ENCODE results near the gene INSRR. TPM values are rescaled to one million over a fixed set of nuclear protein-coding genes. Genes with fewer than 3 reads are reported as not detected.

The INSRR gene
- polyA plus RNA-seq, 1 donor = 1.8 TPM

- DNase-seq = no peak
Observed at GRCh38 chr1:156894711-156895454, 36.0 kb upstream of the INSRR start.

- no peak for DNase-seq
Observed at GRCh38 chr1:156894001-156894400, 35.1 kb upstream of the INSRR start.

GRCh38 chr1:156893048-156893953, 34.4 kb upstream of the INSRR start, which contains the start of gene PEAR1:
Gene PEAR1, plus strand, starts transcription at chr1:156893718. Its CDS starts 10,209 bp downstream, at chr1:156903927.
- DNase-seq = peak; percentile 72

GRCh38 chr1:156892190-156893047, 33.5 kb upstream of the INSRR start:
- peak; percentile 90 for DNase-seq

GRCh38 chr1:156889802-156890580, 31.1 kb upstream of the INSRR start:
- peak; percentile 86 for DNase-seq

DNA sequence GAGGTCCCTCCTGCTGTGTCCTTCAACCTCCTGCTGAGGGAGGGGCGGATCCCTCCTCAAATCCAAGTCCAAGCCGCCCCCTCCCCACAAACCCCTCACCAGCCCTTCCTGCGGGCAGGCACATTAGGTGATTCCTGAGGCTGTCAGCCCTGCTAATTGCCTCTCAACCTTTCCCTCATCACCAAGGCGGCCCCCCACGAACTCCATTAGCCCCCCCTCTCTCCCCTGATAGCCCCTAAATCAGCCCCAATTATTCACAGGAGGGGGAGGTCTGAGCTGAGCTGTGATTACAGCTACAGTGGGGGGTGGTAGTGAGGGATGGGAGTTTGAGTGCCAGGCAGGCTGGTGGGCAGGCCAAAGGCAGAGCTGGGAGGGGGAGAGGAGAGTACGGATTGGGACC, 28.8 kb upstream of the INSRR start:
- no peak for DNase-seq

DNA sequence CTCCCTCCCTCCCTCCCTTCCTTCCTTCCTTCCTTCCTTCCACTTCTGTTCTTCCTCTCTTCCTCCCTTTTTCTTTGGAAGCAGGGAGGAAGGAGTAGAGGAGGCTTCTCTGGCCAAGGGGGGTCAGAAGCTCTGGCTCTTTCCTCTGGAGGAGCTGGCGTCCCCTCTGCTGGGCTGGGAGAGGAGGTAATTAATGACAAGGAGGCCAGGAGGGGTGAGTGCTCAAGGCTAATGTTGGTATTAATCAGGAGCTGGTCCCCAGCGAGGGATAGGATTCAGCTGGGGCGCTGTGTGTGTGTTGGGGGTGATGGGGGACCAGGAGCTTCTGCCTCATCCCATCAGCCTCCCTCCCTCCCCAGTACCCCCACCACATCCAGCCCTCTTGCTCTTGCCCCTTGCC, 28.4 kb upstream of the INSRR start:
- DNase-seq = no peak

- no peak for DNase-seq
Observed at GRCh38 chr1:156886583-156887281, 27.8 kb upstream of the INSRR start.

DNA sequence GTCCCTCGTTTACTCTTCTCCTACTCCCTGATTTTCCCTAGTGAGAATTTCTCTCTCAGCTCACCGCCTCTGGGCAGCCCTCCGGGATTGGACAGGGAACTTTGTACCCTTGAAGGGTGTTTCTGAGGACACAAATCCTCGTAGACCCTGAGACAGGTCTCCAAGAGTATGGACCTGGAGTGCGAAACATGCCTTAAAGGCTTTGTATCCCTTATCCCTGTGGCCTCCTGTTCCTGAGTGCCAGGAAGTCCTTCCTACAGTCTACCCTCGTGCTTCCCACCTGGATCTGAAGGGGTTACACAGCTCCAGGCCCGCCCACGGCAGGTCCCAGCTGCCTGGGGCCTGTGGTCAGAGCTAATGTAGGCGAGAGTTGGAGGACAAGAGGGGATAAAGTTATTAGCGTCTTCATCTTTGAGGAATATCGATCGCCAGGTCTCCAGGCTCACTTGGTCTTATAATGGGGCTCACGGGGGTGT, 27.0 kb upstream of the INSRR start:
- DNase-seq = no peak

DNA sequence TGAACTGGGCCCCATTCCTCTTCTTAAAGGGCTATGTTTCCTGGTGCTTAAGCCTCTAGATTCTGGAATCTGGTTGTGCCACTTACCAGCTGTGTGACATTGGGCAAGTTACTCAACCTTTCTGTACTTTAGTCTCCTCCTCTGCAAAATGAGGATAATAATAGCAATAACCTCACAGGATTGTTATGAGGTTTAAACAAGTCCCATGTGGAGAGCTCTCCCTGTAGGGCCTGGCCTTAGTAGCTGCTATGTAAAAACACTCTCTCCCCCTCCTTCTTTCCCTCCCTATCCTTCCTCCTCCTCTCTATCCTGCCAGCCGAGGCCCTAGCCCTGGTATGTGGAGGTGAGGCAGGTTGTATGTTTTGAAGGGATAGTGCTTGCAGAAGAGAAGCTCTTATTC, 26.4 kb upstream of the INSRR start:
- no peak for DNase-seq

GRCh38 chr1:156884560-156885184, 25.8 kb upstream of the INSRR start:
- DNase-seq = no peak

DNA sequence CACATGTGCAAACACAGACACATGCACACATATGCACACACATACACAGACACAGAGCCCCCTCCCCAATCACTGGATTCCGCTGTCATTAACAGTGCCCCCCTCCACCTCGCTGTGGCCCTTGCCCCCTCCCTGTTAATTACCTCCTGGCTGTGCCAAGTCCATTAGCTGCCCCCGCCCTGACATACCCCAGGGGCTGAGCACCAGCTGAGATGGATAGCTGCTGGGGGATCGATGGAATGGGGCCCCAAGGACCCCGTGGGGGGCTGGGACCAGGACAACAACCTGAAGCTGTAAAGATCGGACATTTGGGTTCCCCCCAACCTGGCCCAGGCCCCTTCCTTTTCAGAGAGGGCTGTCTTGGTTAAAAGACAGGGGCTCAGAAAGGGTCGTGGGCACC, 25.0 kb upstream of the INSRR start:
- no peak for DNase-seq

- DNase-seq = no peak
Observed at GRCh38 chr1:156882543-156882942, 23.6 kb upstream of the INSRR start.

DNA sequence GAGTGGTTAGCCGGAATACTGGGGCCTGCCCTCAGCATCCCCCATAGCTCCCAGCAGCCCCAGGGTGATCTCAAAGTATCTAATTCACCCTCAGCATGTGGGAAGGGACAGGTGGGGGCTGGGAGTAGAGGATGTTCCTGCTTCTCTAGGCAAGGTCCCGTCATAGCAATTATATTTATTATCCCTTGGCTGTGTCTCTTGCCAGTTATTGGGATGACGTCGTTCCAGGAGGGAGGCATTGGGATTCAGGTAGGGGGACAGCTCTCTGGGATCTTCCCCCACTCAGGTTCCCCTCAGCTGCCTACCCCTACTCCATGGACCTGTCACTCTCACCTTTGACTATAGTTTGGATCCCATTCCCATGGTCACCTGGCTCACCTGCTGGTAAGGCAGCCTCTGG, 22.7 kb upstream of the INSRR start:
- no peak for DNase-seq

GRCh38 chr1:156881101-156881500, 22.2 kb upstream of the INSRR start:
- no peak for DNase-seq

GRCh38 chr1:156880473-156880872, 21.6 kb upstream of the INSRR start:
- no peak for DNase-seq

GRCh38 chr1:156879876-156880275, 21.0 kb upstream of the INSRR start:
- DNase-seq = no peak

DNA sequence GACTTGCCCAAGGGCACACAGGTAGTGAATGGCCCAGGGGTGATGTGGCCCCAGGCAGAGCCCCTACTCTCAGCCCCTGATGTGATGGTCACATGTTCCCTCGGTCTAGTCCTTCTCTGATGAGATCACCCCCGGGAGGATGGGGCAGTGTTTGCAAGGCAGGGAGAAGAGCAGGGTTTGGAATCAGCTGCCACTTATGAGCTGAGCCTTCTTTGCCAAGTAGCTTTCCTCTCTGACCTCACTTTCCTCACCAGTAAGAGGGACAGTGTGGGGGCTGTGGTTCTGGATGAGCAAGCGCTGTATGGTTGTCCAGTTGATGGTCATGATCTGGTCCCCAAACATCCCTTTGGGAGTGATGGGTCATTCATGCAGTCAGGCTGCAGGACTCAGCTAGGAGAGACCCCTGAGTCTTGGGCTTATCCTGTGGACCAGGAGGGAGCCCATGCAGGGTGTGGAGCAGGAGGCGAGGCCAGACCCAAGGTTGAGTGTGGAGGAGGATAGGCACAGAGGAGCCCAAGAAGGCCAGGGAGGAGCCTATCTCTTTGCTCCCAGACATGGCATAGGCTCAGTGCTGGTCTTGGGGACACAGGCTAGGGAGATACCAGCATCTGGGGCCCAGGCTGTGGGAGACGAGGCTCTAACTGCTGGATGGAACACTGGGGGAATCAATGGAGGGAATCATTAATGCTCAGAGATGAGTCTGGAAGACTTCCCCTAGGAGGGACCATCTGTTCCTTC, 18.7 kb upstream of the INSRR start:
- DNase-seq = no peak

DNA sequence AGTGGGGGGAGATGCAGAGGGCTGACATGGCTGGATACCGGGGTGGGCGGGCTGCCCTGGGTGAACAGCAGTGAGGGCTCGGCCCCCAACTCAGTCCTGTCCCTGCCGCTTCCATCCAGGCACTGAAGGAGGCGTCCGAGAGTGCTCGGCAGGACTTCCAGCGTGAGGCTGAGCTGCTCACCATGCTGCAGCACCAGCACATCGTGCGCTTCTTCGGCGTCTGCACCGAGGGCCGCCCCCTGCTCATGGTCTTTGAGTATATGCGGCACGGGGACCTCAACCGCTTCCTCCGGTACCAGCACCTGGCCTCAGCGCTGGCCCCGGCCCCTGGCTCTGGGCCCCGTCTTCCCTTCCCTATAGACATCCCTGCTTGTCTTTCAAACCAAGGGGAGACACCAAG, 17.4 kb upstream of the INSRR start:
- DNase-seq = no peak

- DNase-seq = no peak
Observed at GRCh38 chr1:156875341-156875615, 16.4 kb upstream of the INSRR start.
